ENCODE data around the gene SNCAIP. TPM values are rescaled to one million over a fixed set of nuclear protein-coding genes. Genes with fewer than 3 reads are reported as not detected.
A peak's percentile ranks its signal among the peaks of the same experiment; 100 is the strongest.

Gene SNCAIP
- total RNA-seq, 1 experiment from 2014 or later, result 1.2 TPM

DNA sequence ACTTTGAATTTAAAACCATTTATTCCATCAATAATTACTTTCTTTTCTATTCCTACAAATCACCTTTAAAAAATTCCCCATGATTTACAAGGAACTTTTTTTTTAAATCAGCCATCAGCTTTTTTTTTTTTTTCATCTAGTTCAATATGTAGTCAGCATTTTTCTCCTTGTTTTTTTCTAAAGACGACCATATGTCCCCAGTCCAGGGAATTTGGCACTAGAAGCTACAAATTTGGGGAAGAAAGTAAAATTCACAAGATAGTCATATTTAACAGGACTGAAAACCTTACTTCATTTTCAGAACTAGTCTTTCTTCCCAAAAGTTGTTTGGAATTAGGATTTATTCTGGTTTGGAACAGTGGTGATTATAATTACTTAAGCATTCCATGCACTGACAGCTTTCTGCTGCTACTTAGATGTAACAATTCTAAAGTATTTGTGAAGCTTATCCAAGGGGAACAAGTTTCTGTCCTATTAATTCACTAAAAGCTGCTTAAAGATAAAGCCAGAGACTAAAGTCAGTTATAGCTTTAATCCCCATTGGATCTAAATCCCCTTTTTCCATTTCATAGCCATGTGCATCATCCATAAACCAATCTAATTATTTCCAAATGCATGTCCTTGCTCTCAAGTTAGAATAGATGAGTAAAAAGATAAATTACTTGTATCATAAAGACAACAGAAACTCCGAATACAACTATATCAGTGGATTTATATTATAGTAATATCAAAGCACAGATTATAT lies 7.4 kb upstream of the SNCAIP start:
- Mint-ChIP-seq H3K9me3 (ENCODE audit: unreplicated experiment) (peaks cover 21% of the 10 kb centered on the region), H3K4me1 (ENCODE audit: low read depth, unreplicated experiment) (peaks cover 17% of the 10 kb centered on the region), H3K4me3 (ENCODE audit: unreplicated experiment) (no peak overlapping the region), H3K27ac (ENCODE audit: unreplicated experiment) (no peak overlapping the region), H3K36me3 (ENCODE audit: insufficient read depth, unreplicated experiment) (no peaks in the 10 kb centered on the region), H3K27me3 (ENCODE audit: insufficient read depth, unreplicated experiment) (no peaks in the 10 kb centered on the region)
- no peak for DNase-seq
- no peaks in the 10 kb centered on the region for H3K36me3 ChIP-seq (ENCODE audit: control insufficient read depth, insufficient read depth, low read length)
- TF ChIP-seq, protein P1, sequence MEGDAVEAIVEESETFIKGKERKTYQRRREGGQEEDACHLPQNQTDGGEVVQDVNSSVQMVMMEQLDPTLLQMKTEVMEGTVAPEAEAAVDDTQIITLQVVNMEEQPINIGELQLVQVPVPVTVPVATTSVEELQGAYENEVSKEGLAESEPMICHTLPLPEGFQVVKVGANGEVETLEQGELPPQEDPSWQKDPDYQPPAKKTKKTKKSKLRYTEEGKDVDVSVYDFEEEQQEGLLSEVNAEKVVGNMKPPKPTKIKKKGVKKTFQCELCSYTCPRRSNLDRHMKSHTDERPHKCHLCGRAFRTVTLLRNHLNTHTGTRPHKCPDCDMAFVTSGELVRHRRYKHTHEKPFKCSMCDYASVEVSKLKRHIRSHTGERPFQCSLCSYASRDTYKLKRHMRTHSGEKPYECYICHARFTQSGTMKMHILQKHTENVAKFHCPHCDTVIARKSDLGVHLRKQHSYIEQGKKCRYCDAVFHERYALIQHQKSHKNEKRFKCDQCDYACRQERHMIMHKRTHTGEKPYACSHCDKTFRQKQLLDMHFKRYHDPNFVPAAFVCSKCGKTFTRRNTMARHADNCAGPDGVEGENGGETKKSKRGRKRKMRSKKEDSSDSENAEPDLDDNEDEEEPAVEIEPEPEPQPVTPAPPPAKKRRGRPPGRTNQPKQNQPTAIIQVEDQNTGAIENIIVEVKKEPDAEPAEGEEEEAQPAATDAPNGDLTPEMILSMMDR (IDR thresholded peaks at IDR 0.05; ENCODE audit: insufficient read depth in 1 of 2, low read depth in 1 of 2, low read length in 1 of 2, severe bottlenecking in 1 of 2, unreplicated experiment in 1 of 2), result no peak
- no peaks in the 10 kb centered on the region for H3K27me3 ChIP-seq (replicated peaks; ENCODE audit: control insufficient read depth, insufficient read depth, low read length)
- intact Hi-C loops (cut with micrococcal nuclease; ENCODE audit: unreplicated experiment), result no loop called here
- H3K4me1 ChIP-seq, result no peaks in the 10 kb centered on the region; the same call in 1 of the 2 replicates
- ChIA-PET POLR2A (no interaction called here), CTCF (no interaction called here)
- no peak overlapping the region for H3K4me3 ChIP-seq (ENCODE audit: low read depth, low read length)
- no peaks in the 10 kb centered on the region for H3K9me3 ChIP-seq
- no TSS peak for BruUV-seq (replicated peaks)

DNA sequence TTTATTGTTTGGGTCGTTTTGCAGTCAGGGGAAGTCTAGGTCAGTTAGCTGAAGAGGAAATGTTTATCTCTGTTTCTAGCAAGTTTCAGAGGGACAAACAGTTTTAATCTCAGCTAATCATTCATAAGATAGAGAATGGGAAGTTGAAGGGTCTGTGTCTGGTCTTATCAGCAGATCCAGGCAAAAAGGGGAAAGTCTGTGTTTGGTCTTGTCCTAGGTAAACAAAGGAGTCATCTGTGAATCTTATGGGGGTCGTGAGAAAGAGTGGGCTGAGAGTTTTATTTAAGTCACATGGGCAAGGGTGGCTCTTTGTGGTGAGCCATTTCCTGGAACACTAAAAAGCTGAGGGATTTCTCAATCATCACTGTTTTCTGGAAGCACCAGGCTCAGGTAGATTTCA lies 5.6 kb upstream of the SNCAIP start:
- H3K4me1 ChIP-seq, result no peaks in the 10 kb centered on the region
- H3K4me1 Mint-ChIP-seq (ENCODE audit: low read depth, unreplicated experiment), result peaks cover 11% of the 10 kb centered on the region
- H3K27me3 ChIP-seq (replicated peaks; ENCODE audit: control insufficient read depth, insufficient read depth, low read length), result no peaks in the 10 kb centered on the region
- DNase-seq, result no peak
- H3K4me3 Mint-ChIP-seq (ENCODE audit: unreplicated experiment), result no peak overlapping the region
- BruUV-seq (replicated peaks), result no TSS peak
- ChIA-PET CTCF (no interaction called here), POLR2A (no interaction called here)
- no peak overlapping the region for H3K27ac Mint-ChIP-seq (ENCODE audit: unreplicated experiment)
- peaks cover 11% of the 10 kb centered on the region for H3K9me3 Mint-ChIP-seq (ENCODE audit: unreplicated experiment)
- intact Hi-C loops (cut with micrococcal nuclease; ENCODE audit: unreplicated experiment), result no loop called here
- H3K9me3 ChIP-seq, result no peaks in the 10 kb centered on the region
- no peaks in the 10 kb centered on the region for H3K36me3 ChIP-seq (ENCODE audit: control insufficient read depth, insufficient read depth, low read length)
- TF ChIP-seq, protein P1 (IDR thresholded peaks at IDR 0.05; ENCODE audit: insufficient read depth in 1 of 2, low read depth in 1 of 2, low read length in 1 of 2, severe bottlenecking in 1 of 2, unreplicated experiment in 1 of 2), result no peak
- H3K4me3 ChIP-seq (ENCODE audit: low read depth, low read length), result no peak overlapping the region
- H3K36me3 Mint-ChIP-seq (ENCODE audit: insufficient read depth, unreplicated experiment), result no peaks in the 10 kb centered on the region
- H3K27me3 Mint-ChIP-seq (ENCODE audit: insufficient read depth, unreplicated experiment), result no peaks in the 10 kb centered on the region

DNA sequence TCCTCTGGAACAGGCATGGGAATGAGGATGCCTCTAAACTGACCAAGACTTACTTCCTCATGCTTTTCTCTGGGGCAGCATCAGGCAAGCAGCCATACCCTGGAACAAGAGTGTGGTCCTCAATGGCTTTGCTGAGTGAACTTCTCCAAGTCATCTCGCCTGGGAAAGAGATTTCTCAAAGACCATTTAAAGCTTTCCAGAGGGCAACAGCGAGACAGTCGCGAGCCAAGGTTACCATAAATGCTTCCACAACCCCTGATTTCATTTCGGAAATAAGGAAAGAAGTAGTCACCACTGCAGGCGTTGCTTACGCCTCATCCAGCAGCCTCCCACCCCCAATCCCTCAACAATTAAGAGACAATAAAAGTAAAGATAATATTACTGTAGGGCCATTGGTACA lies 1.1 kb upstream of the SNCAIP start:
- no peak for DNase-seq
- BruUV-seq (replicated peaks), result no TSS peak
- H3K4me3 Mint-ChIP-seq (ENCODE audit: unreplicated experiment), result peak overlapping the region; percentile 75
- peaks cover 8% of the 10 kb centered on the region for H3K9me3 Mint-ChIP-seq (ENCODE audit: unreplicated experiment)
- Histone ChIP-seq H3K36me3 (ENCODE audit: control insufficient read depth, insufficient read depth, low read length) (no peaks in the 10 kb centered on the region), H3K27me3 (replicated peaks; ENCODE audit: control insufficient read depth, insufficient read depth, low read length) (no peaks in the 10 kb centered on the region), H3K4me3 (ENCODE audit: low read depth, low read length) (no peak overlapping the region), H3K9me3 (no peaks in the 10 kb centered on the region), H3K4me1 (no peaks in the 10 kb centered on the region)
- peaks cover 16% of the 10 kb centered on the region for H3K4me1 Mint-ChIP-seq (ENCODE audit: low read depth, unreplicated experiment)
- POLR2A ChIA-PET, result no interaction called here
- H3K27ac Mint-ChIP-seq (ENCODE audit: unreplicated experiment), result no peak overlapping the region
- H3K36me3 Mint-ChIP-seq (ENCODE audit: insufficient read depth, unreplicated experiment), result no peaks in the 10 kb centered on the region
- TF ChIP-seq, protein P1 (IDR thresholded peaks at IDR 0.05; ENCODE audit: insufficient read depth in 1 of 2, low read depth in 1 of 2, low read length in 1 of 2, severe bottlenecking in 1 of 2, unreplicated experiment in 1 of 2), result no peak
- peaks cover 6% of the 10 kb centered on the region for H3K27me3 Mint-ChIP-seq (ENCODE audit: insufficient read depth, unreplicated experiment)
- CTCF ChIA-PET, result no interaction called here
- intact Hi-C loops (cut with micrococcal nuclease; ENCODE audit: unreplicated experiment), result loop anchor here (5.0 to 10.0 kb wide), 4 partner anchors 106 to 349 kb away; partner anchors contain the start of gene SRFBP1

Measured in Caco-2 (cell line).